ENCODE measurements around the gene RNF169.

The RNF169 gene

GRCh38 chr11:74826901-74827300 is 78.3 kb downstream of the RNF169 start:
- DNase-seq, result no peak

- DNase-seq, result no peak
Measured at GRCh38 chr11:74837191-74837590, 88.5 kb downstream of the RNF169 start.

- no peak for DNase-seq
Measured at GRCh38 chr11:74838188-74838587, 89.5 kb downstream of the RNF169 start.

GRCh38 chr11:74839446-74839845 is 90.8 kb downstream of the RNF169 start:
- no peak for DNase-seq

- no peak for DNase-seq
Measured at GRCh38 chr11:74839971-74840370, 91.3 kb downstream of the RNF169 start.

GRCh38 chr11:74840486-74840885 is 91.8 kb downstream of the RNF169 start:
- DNase-seq, result no peak

GRCh38 chr11:74842967-74843366 is 94.3 kb downstream of the RNF169 start:
- no peak for DNase-seq

GRCh38 chr11:74844072-74844471 is 95.4 kb downstream of the RNF169 start:
- no peak for DNase-seq

GRCh38 chr11:74844865-74845264 is 96.2 kb downstream of the RNF169 start:
- no peak for DNase-seq

- no peak for DNase-seq
Measured at GRCh38 chr11:74845978-74846517, 97.4 kb downstream of the RNF169 start.

GRCh38 chr11:74846770-74847169 is 98.1 kb downstream of the RNF169 start:
- no peak for DNase-seq

- DNase-seq, result no peak
Measured at GRCh38 chr11:74847395-74847794, 98.7 kb downstream of the RNF169 start.

GRCh38 chr11:74847895-74848294 is 99.2 kb downstream of the RNF169 start:
- no peak for DNase-seq

- DNase-seq, result no peak
Measured at GRCh38 chr11:74849525-74850391, 101.1 kb downstream of the RNF169 start.

GRCh38 chr11:74853223-74853622 is 104.6 kb downstream of the RNF169 start:
- no peak for DNase-seq

GRCh38 chr11:74860743-74861142 is 112.1 kb downstream of the RNF169 start:
- no peak for DNase-seq

GRCh38 chr11:74863410-74863809 is 114.8 kb downstream of the RNF169 start:
- DNase-seq, result no peak

GRCh38 chr11:74866557-74866956 is 117.9 kb downstream of the RNF169 start:
- DNase-seq, result no peak

GRCh38 chr11:74870485-74870884 is 121.8 kb downstream of the RNF169 start:
- no peak for DNase-seq

- no peak for DNase-seq
Measured at GRCh38 chr11:74871037-74871436, 122.4 kb downstream of the RNF169 start.

- DNase-seq, result no peak
Measured at GRCh38 chr11:74877132-74877531, 128.5 kb downstream of the RNF169 start.
